Measurements from ENCODE around the gene IDNK.

GRCh38 chr9:83622939-83623678 lies at the start of gene IDNK:
- no peak for TF ChIP-seq EZH2 (IDR thresholded peaks at IDR 0.05; ENCODE audit: low read length)
- TF ChIP-seq CTCF (optimal IDR thresholded peaks at IDR 0.05 in 1 of 3, IDR thresholded peaks at IDR 0.05 in 1 of 3, conservative IDR thresholded peaks at IDR 0.05 in 1 of 3; ENCODE audit: extremely low read depth in 1 of 3, insufficient read depth in 2 of 3, low read length in 3 of 3) = no peak

All from keratinocyte (primary cell).